HepG2 (cell line): ENCODE measurements around the gene FRMD4A. TPM values are rescaled to one million over a fixed set of nuclear protein-coding genes. Genes with fewer than 3 reads are reported as not detected.

Experiments used
- ATAC-seq: fragments of 200-7000 bp; cut with Tn5 transposase; 3 replicates; pipeline ENCODE4 v1.9.1; 2020; ENCODE audit warnings: mild to moderate bottlenecking, moderate library complexity
- BruUV-seq: library from RNA; stranded (reverse); fragments of 400-500 nt; replicated peaks from 2 replicates; lab custom pipeline; 2021; lab: Mats Ljungman, UMichigan
- CTCF ChIA-PET: fragments of 300-600 bp; formaldehyde crosslinking; extraction: SDS; loops from one replicate; lab custom pipeline; 2021; ENCODE audit warnings: low total read pairs, inconsistent platforms, low intra/inter-chr PET ratio; lab: Yijun Ruan, JAX
- POLR2A ChIA-PET: fragments of 350-600 bp; sonication (Branson Sonifier 250); formaldehyde crosslinking; loops from one replicate; lab custom pipeline; 2020; ENCODE audit warnings: antibody characterized with exemption, inconsistent platforms; lab: Yijun Ruan, JAX
- DNase-seq: peaks from one replicate; pipeline ENCODE4 v3.0.0-alpha.2; 2015; ENCODE audit warnings: low spot score
- FAIRE-seq: peaks from 3 replicates; lab custom pipeline; 2011; peaks lifted over from hg19 to GRCh38; lab: Jason Lieb, UNC
- H2AFZ ChIP-seq: one replicate; pipeline ENCODE4 v1.6.1; 2011; ENCODE audit warnings: low read length, inconsistent platforms
- H3K27ac ChIP-seq: fragments of 300-600 bp; 3 replicates; pipeline ENCODE4 v1.8.0; 2011; ENCODE audit warnings: mixed run types, mild to moderate bottlenecking, mixed read lengths, low read length, inconsistent platforms; ENCODE audit not compliant: insufficient read depth; ENCODE audit errors: extremely low read length
- H3K27me3 ChIP-seq, 2 experiments: fragments of 200-600 bp in 1 of 2; 2 replicates in 1 of 2; 3 replicates in 1 of 2; pipeline versions ENCODE4 v1.6.0 to v1.8.0; 2011; ENCODE audit warnings: low read length in 2 of 2, mild to moderate bottlenecking in 2 of 2, moderate library complexity in 2 of 2, inconsistent platforms in 1 of 2; ENCODE audit not compliant: insufficient read depth in 2 of 2, control insufficient read depth in 1 of 2
- H3K36me3 ChIP-seq, 2 experiments: fragments of 200-600 bp in 1 of 2; replicated peaks in 1 of 2; 2 replicates in 1 of 2; 3 replicates in 1 of 2; pipeline versions ENCODE4 v1.5.1 to v1.8.0; 2011; ENCODE audit warnings: low read length in 2 of 2, inconsistent platforms in 1 of 2; ENCODE audit not compliant: insufficient read depth in 2 of 2, control insufficient read depth in 1 of 2
- H3K4me1 ChIP-seq: 2 replicates; pipeline ENCODE4 v1.5.1; 2012; ENCODE audit warnings: low read length, inconsistent platforms; ENCODE audit not compliant: insufficient read depth
- H3K4me2 ChIP-seq: 2 replicates; pipeline ENCODE4 v1.6.0; 2011; ENCODE audit warnings: low read depth, low read length, inconsistent platforms
- H3K4me3 ChIP-seq, 3 experiments: fragments of 200-600 bp in 1 of 3; sonication (generic), shearing (Covaris generic) in 1 of 3; replicated peaks in 1 of 3; 2 replicates each; pipeline ENCODE4 v1.5.1; 2011 to 2016; ENCODE audit warnings: low read length in 3 of 3, inconsistent platforms in 2 of 3, low read depth in 2 of 3, mild to moderate bottlenecking in 2 of 3, control low read depth in 1 of 3, mixed read lengths in 1 of 3; ENCODE audit not compliant: insufficient read depth in 1 of 3
- H3K79me2 ChIP-seq: one replicate; pipeline ENCODE4 v1.6.1; 2011; ENCODE audit warnings: low read length, inconsistent platforms; ENCODE audit not compliant: insufficient read depth
- H3K9ac ChIP-seq: 2 replicates; pipeline ENCODE4 v1.6.0; 2011; ENCODE audit warnings: mild to moderate bottlenecking, low read depth, low read length, inconsistent platforms; ENCODE audit not compliant: insufficient read depth
- H3K9me3 ChIP-seq: 2 replicates; pipeline ENCODE4 v1.5.1; 2012; ENCODE audit warnings: mild to moderate bottlenecking, low read length
- H4K20me1 ChIP-seq: 2 replicates; pipeline ENCODE4 v1.6.0; 2011; ENCODE audit warnings: inconsistent platforms, mild to moderate bottlenecking, low read length, moderate library complexity; ENCODE audit not compliant: insufficient read depth
- CCAR2 ChIP-seq: fragments of 200-400 bp; formaldehyde crosslinking; optimal IDR thresholded peaks from 2 replicates; pipeline ENCODE3; 2018; ENCODE audit warnings: low read depth, mild to moderate bottlenecking, low read length, moderate library complexity
- HNF4A ChIP-seq: sonication (generic); formaldehyde crosslinking; IDR thresholded peaks from 2 replicates; pipeline ENCODE4 v1.4.0; 2020; ENCODE audit warnings: missing genetic modification reagents
- PITX1 ChIP-seq: sonication (generic); formaldehyde crosslinking; IDR thresholded peaks from 2 replicates; pipeline ENCODE4 v1.5.1; 2020; ENCODE audit warnings: mild to moderate bottlenecking, missing genetic modification reagents
- TOE1 ChIP-seq: sonication (generic); formaldehyde crosslinking; IDR thresholded peaks from 2 replicates; pipeline ENCODE4 v1.4.0; 2020; ENCODE audit warnings: mild to moderate bottlenecking, missing genetic modification reagents
- ZNF232 ChIP-seq: sonication (generic); formaldehyde crosslinking; IDR thresholded peaks from 2 replicates; pipeline ENCODE4 v1.4.0; 2020; ENCODE audit warnings: missing genetic modification reagents, borderline replicate concordance
- ZNF333 ChIP-seq: sonication (generic); formaldehyde crosslinking; IDR thresholded peaks from 2 replicates; pipeline ENCODE4 v1.4.0; 2020; ENCODE audit warnings: mild to moderate bottlenecking, missing genetic modification reagents, borderline replicate concordance
- ZNF570 ChIP-seq: sonication (generic); formaldehyde crosslinking; IDR thresholded peaks from 2 replicates; pipeline ENCODE4 v1.4.0; 2020; ENCODE audit warnings: mild to moderate bottlenecking, missing genetic modification reagents, borderline replicate concordance
- ZNF720 ChIP-seq: sonication (generic); formaldehyde crosslinking; IDR thresholded peaks from 2 replicates; pipeline ENCODE4 v1.4.0; 2020; ENCODE audit warnings: missing genetic modification reagents
- WGBS: methylation state at CpG from one replicate; pipeline ENCODE4 v1.1.6; 2017; ENCODE audit warnings: low lambda C conversion rate; 5-methylcytosine and 5-hydroxymethylcytosine counted together
- in situ Hi-C: cut with HindIII; loops from 2 replicates; pipeline ENCODE4 v1.10.0; 2017; ENCODE audit warnings: low pct_unique_long_range_greater_than_20kb; ENCODE audit not compliant: extremely low pct_ligation_motif_present
- intact Hi-C: fragments of 100-400 bp; cut with micrococcal nuclease; formaldehyde crosslinking; loops from one replicate; pipeline ENCODE4 v1.10.0; 2022; ENCODE audit not compliant: unreplicated experiment
- polyA plus RNA-seq, 8 experiments: library from polyadenylated mRNA; depleted of rRNA in 3 of 8; stranded (reverse) in 7 of 8; unstranded in 1 of 8; fragments of >200 nt; fragmentation: Illumina TruSeq in 4 of 8; extraction: Trizol in 4 of 8; gene quantifications; 2 replicates each; pipeline versions ENCODE4 v1.2.1 to v1.2.3, GENCODE V29; 2011 to 2016; ENCODE audit warnings: low read depth in 4 of 8, missing spikeins in 1 of 8, mixed read lengths in 1 of 8; ENCODE audit not compliant: insufficient read depth in 1 of 8
- total RNA-seq, 5 experiments: library from RNA; depleted of rRNA; stranded (reverse); fragments of >200 nt; fragmentation: Illumina TruSeq; extraction: Trizol; gene quantifications; 2 replicates each; pipeline ENCODE4 v1.2.3, GENCODE V29; 2016; ENCODE audit warnings: low read depth in 1 of 5
- TF ChIP-seq, protein P1 (sequence below): sonication (generic); formaldehyde crosslinking; IDR thresholded peaks from 2 replicates; pipeline ENCODE4 v1.9.0; 2021; ENCODE audit warnings: missing genetic modification reagents, borderline replicate concordance
- TF ChIP-seq, protein P2 (sequence below): sonication (generic); formaldehyde crosslinking; IDR thresholded peaks from 2 replicates; pipeline ENCODE4 v1.5.1; 2020; ENCODE audit warnings: mild to moderate bottlenecking, missing genetic modification reagents, borderline replicate concordance

Gene FRMD4A
- total and polyA plus RNA-seq, 2 of the 13 experiments (the other 11 are each of a cell fraction or from before 2014, with no cell fraction given): 0.09 to 0.26 TPM

DNA sequence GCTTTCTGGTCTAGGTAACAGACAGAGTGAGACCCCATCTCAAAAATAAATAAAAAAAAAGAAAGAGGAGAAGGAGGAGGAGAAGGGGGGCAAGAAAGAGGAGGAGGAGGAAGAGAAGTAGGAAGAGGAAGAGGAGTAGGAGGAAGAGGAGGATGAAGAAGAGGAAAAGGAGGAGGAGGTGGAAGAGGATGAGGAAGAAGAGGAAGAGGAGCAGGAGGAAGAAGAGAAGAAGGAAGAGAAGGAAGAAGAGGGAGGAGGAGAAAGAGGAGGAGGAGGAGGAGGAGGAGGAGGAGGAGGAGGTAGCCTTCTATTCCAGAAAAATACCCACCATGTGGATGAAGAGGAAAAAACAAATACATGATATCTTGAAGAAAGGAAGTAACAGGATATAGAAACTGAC lies 172.1 kb downstream of the FRMD4A start:
- no peaks in the 10 kb centered on the region for H3K36me3 ChIP-seq
- BruUV-seq: no TSS peak
- H4K20me1 ChIP-seq: no peaks in the 10 kb centered on the region
- intact Hi-C loops: no loop called here
- no peaks in the 10 kb centered on the region for H3K4me1 ChIP-seq
- POLR2A ChIA-PET: no interaction called here
- ATAC-seq: no peak
- no peaks in the 10 kb centered on the region for H3K9me3 ChIP-seq
- TF ChIP-seq ZNF570 (CRISPR knock-in tag): no peak
- TF ChIP-seq, all 625 proteins: peak for 0
- in situ Hi-C loops: no loop called here
- no peaks in the 10 kb centered on the region for H3K79me2 ChIP-seq
- CTCF ChIA-PET: no interaction called here
- no peak overlapping the region for H2AFZ ChIP-seq
- H3K27ac ChIP-seq: no peak overlapping the region
- H3K4me3 ChIP-seq: no peak overlapping the region
- FAIRE-seq (no peak), DNase-seq (no peak)
- H3K9ac ChIP-seq: no peak overlapping the region
- H3K27me3 ChIP-seq: peaks cover 0 to 19% of the 10 kb centered on the region in 2 experiments; a peak in 2 of 5 replicates
- no peak overlapping the region for H3K4me2 ChIP-seq

DNA sequence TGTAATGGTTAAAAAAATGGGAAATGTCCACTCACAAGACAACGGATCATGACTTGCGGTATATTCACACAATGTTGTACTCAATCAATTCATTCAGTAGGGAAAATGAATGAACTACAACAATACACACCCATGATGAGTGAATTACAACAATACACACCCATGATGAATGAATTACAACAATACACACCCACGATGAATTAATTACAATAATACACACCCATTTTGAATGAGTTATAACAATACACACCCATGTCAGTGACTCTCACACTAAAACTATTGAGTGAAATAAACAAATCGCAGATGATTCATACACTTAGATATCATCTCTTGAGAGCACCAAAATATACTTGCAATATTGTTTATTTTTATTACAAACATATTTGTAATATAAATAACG lies 174.6 kb downstream of the FRMD4A start:
- Histone ChIP-seq H3K9ac (no peak overlapping the region), H3K36me3 (no peaks in the 10 kb centered on the region), H3K4me2 (no peak overlapping the region), H4K20me1 (no peaks in the 10 kb centered on the region), H3K4me3 (no peak overlapping the region), H3K9me3 (no peaks in the 10 kb centered on the region), H2AFZ (no peak overlapping the region), H3K27ac (no peak overlapping the region), H3K79me2 (no peaks in the 10 kb centered on the region), H3K4me1 (no peaks in the 10 kb centered on the region), H3K27me3 (peaks cover 0 to 16% of the 10 kb centered on the region in 2 experiments; a peak in 2 of 5 replicates)
- POLR2A ChIA-PET: no interaction called here
- BruUV-seq: no TSS peak
- no peak for FAIRE-seq
- in situ Hi-C loops (no loop called here), intact Hi-C loops (no loop called here)
- no peak for DNase-seq
- WGBS: 22% methylated on average over 5 of the region's 5 CpGs
- CTCF ChIA-PET: no interaction called here
- ATAC-seq: no peak
- TF ChIP-seq PITX1 (no peak), CCAR2 (no peak), ZNF333 (no peak), HNF4A (CRISPR knock-in tag) (no peak), ZNF232 (CRISPR knock-in tag) (no peak), TOE1 (no peak), ZNF720 (CRISPR knock-in tag) (no peak)
- TF ChIP-seq, protein P1, sequence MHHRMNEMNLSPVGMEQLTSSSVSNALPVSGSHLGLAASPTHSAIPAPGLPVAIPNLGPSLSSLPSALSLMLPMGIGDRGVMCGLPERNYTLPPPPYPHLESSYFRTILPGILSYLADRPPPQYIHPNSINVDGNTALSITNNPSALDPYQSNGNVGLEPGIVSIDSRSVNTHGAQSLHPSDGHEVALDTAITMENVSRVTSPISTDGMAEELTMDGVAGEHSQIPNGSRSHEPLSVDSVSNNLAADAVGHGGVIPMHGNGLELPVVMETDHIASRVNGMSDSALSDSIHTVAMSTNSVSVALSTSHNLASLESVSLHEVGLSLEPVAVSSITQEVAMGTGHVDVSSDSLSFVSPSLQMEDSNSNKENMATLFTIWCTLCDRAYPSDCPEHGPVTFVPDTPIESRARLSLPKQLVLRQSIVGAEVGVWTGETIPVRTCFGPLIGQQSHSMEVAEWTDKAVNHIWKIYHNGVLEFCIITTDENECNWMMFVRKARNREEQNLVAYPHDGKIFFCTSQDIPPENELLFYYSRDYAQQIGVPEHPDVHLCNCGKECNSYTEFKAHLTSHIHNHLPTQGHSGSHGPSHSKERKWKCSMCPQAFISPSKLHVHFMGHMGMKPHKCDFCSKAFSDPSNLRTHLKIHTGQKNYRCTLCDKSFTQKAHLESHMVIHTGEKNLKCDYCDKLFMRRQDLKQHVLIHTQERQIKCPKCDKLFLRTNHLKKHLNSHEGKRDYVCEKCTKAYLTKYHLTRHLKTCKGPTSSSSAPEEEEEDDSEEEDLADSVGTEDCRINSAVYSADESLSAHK (CRISPR knock-in tag): no peak
- TF ChIP-seq, protein P2, sequence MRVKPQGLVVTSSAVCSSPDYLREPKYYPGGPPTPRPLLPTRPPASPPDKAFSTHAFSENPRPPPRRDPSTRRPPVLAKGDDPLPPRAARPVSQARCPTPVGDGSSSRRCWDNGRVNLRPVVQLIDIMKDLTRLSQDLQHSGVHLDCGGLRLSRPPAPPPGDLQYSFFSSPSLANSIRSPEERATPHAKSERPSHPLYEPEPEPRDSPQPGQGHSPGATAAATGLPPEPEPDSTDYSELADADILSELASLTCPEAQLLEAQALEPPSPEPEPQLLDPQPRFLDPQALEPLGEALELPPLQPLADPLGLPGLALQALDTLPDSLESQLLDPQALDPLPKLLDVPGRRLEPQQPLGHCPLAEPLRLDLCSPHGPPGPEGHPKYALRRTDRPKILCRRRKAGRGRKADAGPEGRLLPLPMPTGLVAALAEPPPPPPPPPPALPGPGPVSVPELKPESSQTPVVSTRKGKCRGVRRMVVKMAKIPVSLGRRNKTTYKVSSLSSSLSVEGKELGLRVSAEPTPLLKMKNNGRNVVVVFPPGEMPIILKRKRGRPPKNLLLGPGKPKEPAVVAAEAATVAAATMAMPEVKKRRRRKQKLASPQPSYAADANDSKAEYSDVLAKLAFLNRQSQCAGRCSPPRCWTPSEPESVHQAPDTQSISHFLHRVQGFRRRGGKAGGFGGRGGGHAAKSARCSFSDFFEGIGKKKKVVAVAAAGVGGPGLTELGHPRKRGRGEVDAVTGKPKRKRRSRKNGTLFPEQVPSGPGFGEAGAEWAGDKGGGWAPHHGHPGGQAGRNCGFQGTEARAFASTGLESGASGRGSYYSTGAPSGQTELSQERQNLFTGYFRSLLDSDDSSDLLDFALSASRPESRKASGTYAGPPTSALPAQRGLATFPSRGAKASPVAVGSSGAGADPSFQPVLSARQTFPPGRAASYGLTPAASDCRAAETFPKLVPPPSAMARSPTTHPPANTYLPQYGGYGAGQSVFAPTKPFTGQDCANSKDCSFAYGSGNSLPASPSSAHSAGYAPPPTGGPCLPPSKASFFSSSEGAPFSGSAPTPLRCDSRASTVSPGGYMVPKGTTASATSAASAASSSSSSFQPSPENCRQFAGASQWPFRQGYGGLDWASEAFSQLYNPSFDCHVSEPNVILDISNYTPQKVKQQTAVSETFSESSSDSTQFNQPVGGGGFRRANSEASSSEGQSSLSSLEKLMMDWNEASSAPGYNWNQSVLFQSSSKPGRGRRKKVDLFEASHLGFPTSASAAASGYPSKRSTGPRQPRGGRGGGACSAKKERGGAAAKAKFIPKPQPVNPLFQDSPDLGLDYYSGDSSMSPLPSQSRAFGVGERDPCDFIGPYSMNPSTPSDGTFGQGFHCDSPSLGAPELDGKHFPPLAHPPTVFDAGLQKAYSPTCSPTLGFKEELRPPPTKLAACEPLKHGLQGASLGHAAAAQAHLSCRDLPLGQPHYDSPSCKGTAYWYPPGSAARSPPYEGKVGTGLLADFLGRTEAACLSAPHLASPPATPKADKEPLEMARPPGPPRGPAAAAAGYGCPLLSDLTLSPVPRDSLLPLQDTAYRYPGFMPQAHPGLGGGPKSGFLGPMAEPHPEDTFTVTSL (CRISPR knock-in tag): no peak
